ENCODE results near the gene SOX8.

Gene SOX8

GRCh38 chr16:966505-966904 is 15.1 kb upstream of the SOX8 start:
- Histone ChIP-seq H3K4me1 (ENCODE audit: control insufficient read depth, insufficient read depth, low read length, poor library complexity, severe bottlenecking) (no peaks in the 10 kb centered on the region), H3K9me3 (ENCODE audit: control insufficient read depth, low read length) (peaks cover 10% of the 10 kb centered on the region), H3K36me3 (ENCODE audit: control insufficient read depth, insufficient read depth, low read length) (peaks cover 26% of the 10 kb centered on the region), H3K27ac (ENCODE audit: low read depth, low read length, severe bottlenecking) (no peak overlapping the region), H3K4me3 (ENCODE audit: extremely low read depth, insufficient read depth, low read length, poor library complexity, severe bottlenecking) (no peak overlapping the region)
- WGBS, 2 experiments (ENCODE audit: insufficient coverage in 2 of 2): 94 to 95% methylated on average over 10 of the region's 10 CpGs

- Histone ChIP-seq H3K36me3 (ENCODE audit: control insufficient read depth, insufficient read depth, low read length) (peaks cover 26% of the 10 kb centered on the region), H3K4me1 (ENCODE audit: control insufficient read depth, insufficient read depth, low read length, poor library complexity, severe bottlenecking) (no peaks in the 10 kb centered on the region), H3K9me3 (ENCODE audit: control insufficient read depth, low read length) (peaks cover 10% of the 10 kb centered on the region), H3K27ac (ENCODE audit: low read depth, low read length, severe bottlenecking) (no peak overlapping the region), H3K4me3 (ENCODE audit: extremely low read depth, insufficient read depth, low read length, poor library complexity, severe bottlenecking) (no peak overlapping the region)
- WGBS, 2 experiments (ENCODE audit: insufficient coverage in 2 of 2): 93 to 98% methylated on average over 15 to 19 of the region's 20 CpGs
Observed at GRCh38 chr16:967077-967541, 14.5 kb upstream of the SOX8 start.

- H3K27ac ChIP-seq (ENCODE audit: low read depth, low read length, severe bottlenecking): peak overlapping the region; percentile 60
- peaks cover 26% of the 10 kb centered on the region for H3K36me3 ChIP-seq (ENCODE audit: control insufficient read depth, insufficient read depth, low read length)
- H3K4me3 ChIP-seq (ENCODE audit: extremely low read depth, insufficient read depth, low read length, poor library complexity, severe bottlenecking): no peak overlapping the region
- WGBS, 2 experiments (ENCODE audit: insufficient coverage in 2 of 2): 92 to 97% methylated on average over 34 to 39 of the region's 41 CpGs
- peaks cover 10% of the 10 kb centered on the region for H3K9me3 ChIP-seq (ENCODE audit: control insufficient read depth, low read length)
- H3K4me1 ChIP-seq (ENCODE audit: control insufficient read depth, insufficient read depth, low read length, poor library complexity, severe bottlenecking): no peaks in the 10 kb centered on the region
Observed at GRCh38 chr16:967546-968295, 13.8 kb upstream of the SOX8 start.

- Histone ChIP-seq H3K27ac (ENCODE audit: low read depth, low read length, severe bottlenecking) (peak overlapping the region; percentile 60), H3K4me3 (ENCODE audit: extremely low read depth, insufficient read depth, low read length, poor library complexity, severe bottlenecking) (no peak overlapping the region), H3K36me3 (ENCODE audit: control insufficient read depth, insufficient read depth, low read length) (peaks cover 26% of the 10 kb centered on the region), H3K9me3 (ENCODE audit: control insufficient read depth, low read length) (peaks cover 10% of the 10 kb centered on the region), H3K4me1 (ENCODE audit: control insufficient read depth, insufficient read depth, low read length, poor library complexity, severe bottlenecking) (no peaks in the 10 kb centered on the region)
- 38 to 43% methylated on average over 6 to 8 of the region's 8 CpGs for WGBS, 2 experiments (ENCODE audit: insufficient coverage in 2 of 2)
Observed at GRCh38 chr16:968620-969019, 12.9 kb upstream of the SOX8 start.

GRCh38 chr16:969508-970385 is 11.8 kb upstream of the SOX8 start:
- Histone ChIP-seq H3K36me3 (ENCODE audit: control insufficient read depth, insufficient read depth, low read length) (peaks cover 26% of the 10 kb centered on the region), H3K27ac (ENCODE audit: low read depth, low read length, severe bottlenecking) (no peak overlapping the region), H3K4me1 (ENCODE audit: control insufficient read depth, insufficient read depth, low read length, poor library complexity, severe bottlenecking) (no peaks in the 10 kb centered on the region), H3K4me3 (ENCODE audit: extremely low read depth, insufficient read depth, low read length, poor library complexity, severe bottlenecking) (peak overlapping the region; percentile 82), H3K9me3 (ENCODE audit: control insufficient read depth, low read length) (peaks cover 10% of the 10 kb centered on the region)
- 56 to 58% methylated on average over 50 to 53 of the region's 55 CpGs for WGBS, 2 experiments (ENCODE audit: insufficient coverage in 2 of 2)

- Histone ChIP-seq H3K9me3 (ENCODE audit: control insufficient read depth, low read length) (peaks cover 6% of the 10 kb centered on the region), H3K4me1 (ENCODE audit: control insufficient read depth, insufficient read depth, low read length, poor library complexity, severe bottlenecking) (no peaks in the 10 kb centered on the region), H3K4me3 (ENCODE audit: extremely low read depth, insufficient read depth, low read length, poor library complexity, severe bottlenecking) (peak overlapping the region; percentile 82), H3K27ac (ENCODE audit: low read depth, low read length, severe bottlenecking) (peak overlapping the region; percentile 41), H3K36me3 (ENCODE audit: control insufficient read depth, insufficient read depth, low read length) (peaks cover 26% of the 10 kb centered on the region)
- WGBS, 2 experiments (ENCODE audit: insufficient coverage in 2 of 2): 1 to 2% methylated on average over 25 to 40 of the region's 42 CpGs
Observed at GRCh38 chr16:970386-970765, 11.2 kb upstream of the SOX8 start.

GRCh38 chr16:970766-971581 is 10.6 kb upstream of the SOX8 start, which contains the start of gene LMF1:
LMF1 (minus strand) TSS chr16:970984; CDS start chr16:970980, 4 bp downstream.
- H3K36me3 ChIP-seq (ENCODE audit: control insufficient read depth, insufficient read depth, low read length): peaks cover 23% of the 10 kb centered on the region
- peak within 1 kb of the TSS; percentile 82 for H3K4me3 ChIP-seq (ENCODE audit: extremely low read depth, insufficient read depth, low read length, poor library complexity, severe bottlenecking)
- H3K9me3 ChIP-seq (ENCODE audit: control insufficient read depth, low read length): peaks cover under 1% of the 10 kb centered on the region
- peak within 1 kb of the TSS; percentile 41 for H3K27ac ChIP-seq (ENCODE audit: low read depth, low read length, severe bottlenecking)
- 7 to 9% methylated on average over 50 to 61 of the region's 71 CpGs for WGBS, 2 experiments (ENCODE audit: insufficient coverage in 2 of 2)
- no peaks in the 10 kb centered on the region for H3K4me1 ChIP-seq (ENCODE audit: control insufficient read depth, insufficient read depth, low read length, poor library complexity, severe bottlenecking)

GRCh38 chr16:971582-971905 is 10.0 kb upstream of the SOX8 start:
- Histone ChIP-seq H3K4me3 (ENCODE audit: extremely low read depth, insufficient read depth, low read length, poor library complexity, severe bottlenecking) (no peak overlapping the region), H3K36me3 (ENCODE audit: control insufficient read depth, insufficient read depth, low read length) (peaks cover 18% of the 10 kb centered on the region), H3K4me1 (ENCODE audit: control insufficient read depth, insufficient read depth, low read length, poor library complexity, severe bottlenecking) (no peaks in the 10 kb centered on the region), H3K9me3 (ENCODE audit: control insufficient read depth, low read length) (no peaks in the 10 kb centered on the region), H3K27ac (ENCODE audit: low read depth, low read length, severe bottlenecking) (no peak overlapping the region)
- WGBS, 2 experiments (ENCODE audit: insufficient coverage in 2 of 2): 93 to 94% methylated on average over 4 to 5 of the region's 5 CpGs

GRCh38 chr16:971981-972315 is 9.6 kb upstream of the SOX8 start:
- Histone ChIP-seq H3K4me1 (ENCODE audit: control insufficient read depth, insufficient read depth, low read length, poor library complexity, severe bottlenecking) (no peaks in the 10 kb centered on the region), H3K27ac (ENCODE audit: low read depth, low read length, severe bottlenecking) (peak overlapping the region; percentile 24), H3K4me3 (ENCODE audit: extremely low read depth, insufficient read depth, low read length, poor library complexity, severe bottlenecking) (no peak overlapping the region), H3K9me3 (ENCODE audit: control insufficient read depth, low read length) (no peaks in the 10 kb centered on the region), H3K36me3 (ENCODE audit: control insufficient read depth, insufficient read depth, low read length) (peaks cover 14% of the 10 kb centered on the region)
- WGBS, 2 experiments (ENCODE audit: insufficient coverage in 2 of 2): 93 to 97% methylated on average over 3 of the region's 8 CpGs

GRCh38 chr16:972316-973002 is 9.1 kb upstream of the SOX8 start:
- Histone ChIP-seq H3K27ac (ENCODE audit: low read depth, low read length, severe bottlenecking) (peak overlapping the region; percentile 24), H3K4me1 (ENCODE audit: control insufficient read depth, insufficient read depth, low read length, poor library complexity, severe bottlenecking) (no peaks in the 10 kb centered on the region), H3K4me3 (ENCODE audit: extremely low read depth, insufficient read depth, low read length, poor library complexity, severe bottlenecking) (no peak overlapping the region), H3K9me3 (ENCODE audit: control insufficient read depth, low read length) (no peaks in the 10 kb centered on the region), H3K36me3 (ENCODE audit: control insufficient read depth, insufficient read depth, low read length) (peaks cover 9% of the 10 kb centered on the region)
- WGBS, 2 experiments (ENCODE audit: insufficient coverage in 2 of 2): 83 to 88% methylated on average over 29 to 32 of the region's 32 CpGs
